ENCODE measurements around the gene KIF3A.

KIF3A gene

DNA sequence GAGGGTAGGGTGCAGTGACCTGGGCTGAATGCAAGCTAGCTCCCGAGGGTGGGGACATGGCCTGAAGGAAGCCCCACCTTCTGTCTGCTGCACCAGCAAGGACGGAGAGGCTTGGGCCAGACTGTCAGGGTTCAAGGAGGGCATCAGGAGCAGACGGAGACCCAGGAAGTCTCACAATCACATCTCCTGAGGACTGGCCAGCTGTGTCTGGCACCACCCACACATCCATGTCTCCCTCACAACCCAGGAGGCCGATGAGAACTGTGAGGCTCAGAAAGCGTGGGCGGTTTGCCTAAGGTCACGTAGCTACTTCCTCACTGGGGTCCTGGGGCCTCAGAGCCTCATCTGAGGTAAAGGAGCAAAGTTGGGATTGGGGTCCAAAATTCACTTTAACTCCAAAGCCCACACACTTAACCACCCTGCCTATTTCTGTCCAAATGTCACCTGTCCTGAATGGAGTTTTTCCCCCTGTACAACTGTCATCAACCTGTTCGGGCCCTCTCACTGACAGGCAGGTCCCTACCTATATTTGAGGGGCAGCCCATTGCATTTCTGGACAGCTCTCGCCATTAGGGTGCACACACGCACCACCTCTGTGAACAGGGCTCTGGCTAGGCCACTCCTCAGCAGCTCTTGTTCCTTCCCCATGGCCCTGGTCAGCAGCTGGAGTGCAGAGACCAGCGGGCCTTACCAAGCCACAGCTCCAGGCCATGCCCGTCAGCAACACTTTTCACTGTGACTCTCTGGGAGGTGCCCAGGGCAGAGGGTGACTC lies 75.9 kb downstream of the KIF3A start:
- DNase-seq = no peak

DNA sequence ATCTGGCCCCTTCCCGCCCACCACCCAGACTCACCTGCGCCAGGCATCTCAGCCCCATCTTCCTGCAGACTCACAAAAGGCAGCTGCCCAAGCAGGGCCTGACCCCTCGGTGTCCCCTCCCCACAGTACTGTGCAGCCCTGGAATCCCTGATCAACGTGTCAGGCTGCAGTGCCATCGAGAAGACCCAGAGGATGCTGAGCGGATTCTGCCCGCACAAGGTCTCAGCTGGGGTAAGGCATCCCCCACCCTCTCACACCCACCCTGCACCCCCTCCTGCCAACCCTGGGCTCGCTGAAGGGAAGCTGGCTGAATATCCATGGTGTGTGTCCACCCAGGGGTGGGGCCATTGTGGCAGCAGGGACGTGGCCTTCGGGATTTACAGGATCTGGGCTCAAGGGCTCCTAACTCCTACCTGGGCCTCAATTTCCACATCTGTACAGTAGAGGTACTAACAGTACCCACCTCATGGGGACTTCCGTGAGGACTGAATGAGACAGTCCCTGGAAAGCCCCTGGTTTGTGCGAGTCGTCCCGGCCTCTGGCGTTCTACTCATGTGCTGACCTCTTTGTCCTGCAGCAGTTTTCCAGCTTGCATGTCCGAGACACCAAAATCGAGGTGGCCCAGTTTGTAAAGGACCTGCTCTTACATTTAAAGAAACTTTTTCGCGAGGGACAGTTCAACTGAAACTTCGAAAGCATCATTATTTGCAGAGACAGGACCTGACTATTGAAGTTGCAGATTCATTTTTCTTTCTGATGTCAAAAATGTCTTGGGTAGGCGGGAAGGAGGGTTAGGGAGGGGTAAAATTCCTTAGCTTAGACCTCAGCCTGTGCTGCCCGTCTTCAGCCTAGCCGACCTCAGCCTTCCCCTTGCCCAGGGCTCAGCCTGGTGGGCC lies 77.5 kb downstream of the KIF3A start:
- no peak for DNase-seq

DNA sequence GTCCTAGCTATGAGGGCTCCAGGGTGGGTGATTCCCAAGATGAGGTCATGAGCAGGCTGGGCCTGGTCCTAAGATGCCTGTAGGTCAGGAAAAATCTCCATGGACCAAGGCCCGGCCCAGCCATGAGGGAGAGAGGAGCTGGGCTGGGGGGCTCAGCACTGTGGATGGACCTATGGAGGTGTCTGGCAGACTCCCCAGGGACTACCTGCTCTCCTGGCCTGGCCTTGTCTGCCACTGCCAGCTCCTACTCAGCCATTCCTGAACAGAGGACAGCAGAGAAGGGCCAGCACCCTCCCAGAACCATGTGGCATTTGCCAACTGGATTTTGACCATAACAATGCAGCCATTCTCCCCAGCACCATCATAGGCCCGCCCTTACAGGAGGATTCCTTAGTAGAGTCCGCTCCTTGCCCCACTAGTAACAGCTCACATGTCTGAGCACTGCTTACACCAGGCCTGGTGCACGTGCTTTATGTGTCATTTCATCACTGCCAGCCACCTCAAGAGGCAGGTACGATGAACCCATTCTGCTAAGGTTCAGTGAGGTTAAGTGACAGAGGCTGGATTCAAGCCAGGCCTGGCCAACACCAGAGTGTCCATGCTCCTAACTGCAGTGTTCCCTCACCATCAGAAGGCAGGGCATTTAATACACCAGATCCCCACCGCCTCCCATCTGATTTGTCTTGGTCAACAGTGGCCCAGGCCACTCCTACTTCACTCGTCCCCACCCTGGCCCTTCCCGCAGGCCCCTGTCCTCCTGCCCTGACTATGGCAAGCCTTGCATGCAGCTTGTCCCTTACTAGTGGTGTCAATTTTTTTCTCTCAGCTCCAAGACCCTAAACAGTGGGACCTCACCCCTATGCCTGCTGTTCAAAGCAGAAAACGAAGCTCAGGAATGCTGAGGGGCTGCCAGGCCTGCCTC lies 78.7 kb downstream of the KIF3A start:
- no peak for DNase-seq

DNA sequence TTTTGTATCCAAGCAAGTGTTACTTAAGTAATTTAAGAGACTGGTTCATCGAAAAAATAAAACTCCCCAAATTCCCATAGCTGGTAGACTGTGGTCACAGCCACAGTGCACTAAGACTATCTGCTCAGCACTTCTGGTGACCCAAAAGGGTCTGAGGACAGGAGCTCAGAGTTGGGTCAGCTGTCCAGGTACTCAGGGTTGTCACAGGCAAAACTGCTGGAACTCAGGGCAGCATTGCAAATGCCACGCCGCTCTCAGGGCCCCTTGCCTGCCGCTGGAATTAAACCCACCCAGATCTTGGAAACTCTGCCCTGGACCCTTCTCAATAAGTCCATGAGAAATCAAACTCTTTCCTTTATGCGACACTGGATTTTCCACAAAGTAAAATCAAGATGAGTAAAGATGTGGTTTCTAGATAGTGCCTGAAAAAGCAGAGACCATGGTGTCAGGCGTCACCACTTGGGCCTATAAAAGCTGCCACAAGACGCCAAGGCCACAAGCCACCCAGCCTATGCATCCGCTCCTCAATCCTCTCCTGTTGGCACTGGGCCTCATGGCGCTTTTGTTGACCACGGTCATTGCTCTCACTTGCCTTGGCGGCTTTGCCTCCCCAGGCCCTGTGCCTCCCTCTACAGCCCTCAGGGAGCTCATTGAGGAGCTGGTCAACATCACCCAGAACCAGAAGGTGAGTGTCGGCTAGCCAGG lies 79.5 kb downstream of the KIF3A start, which contains the start of gene IL13:
IL13 (plus strand) TSS at position 498 of the 705 bp plus-strand sequence; CDS start at position 512, 14 bp downstream.
- no peak for DNase-seq

DNA sequence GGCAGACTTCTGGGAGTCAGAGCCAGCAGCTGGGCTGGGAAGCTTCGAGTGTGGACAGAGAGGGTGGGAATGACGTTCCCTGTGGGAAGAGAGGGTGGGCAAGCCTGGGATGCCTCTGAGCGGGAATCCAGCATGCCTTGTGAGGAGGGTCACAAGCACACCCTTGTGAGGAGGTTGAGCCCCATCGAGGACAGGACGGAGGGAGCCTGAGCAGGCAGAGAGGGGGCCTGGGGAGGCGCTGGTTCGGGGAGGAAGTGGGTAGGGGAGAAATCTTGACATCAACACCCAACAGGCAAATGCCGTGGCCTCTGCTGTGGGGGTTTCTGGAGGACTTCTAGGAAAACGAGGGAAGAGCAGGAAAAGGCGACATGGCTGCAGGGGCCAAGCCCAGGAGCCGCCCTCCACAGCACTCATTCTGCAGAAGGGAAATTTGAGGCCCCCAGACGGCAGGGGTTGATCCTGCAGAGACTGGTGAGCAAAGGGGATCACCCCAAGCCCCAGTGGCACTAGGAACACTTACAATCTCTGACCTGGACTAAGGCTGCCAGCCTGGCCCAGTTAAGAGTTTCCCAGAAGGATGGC lies 80.5 kb downstream of the KIF3A start:
- DNase-seq = no peak

DNA sequence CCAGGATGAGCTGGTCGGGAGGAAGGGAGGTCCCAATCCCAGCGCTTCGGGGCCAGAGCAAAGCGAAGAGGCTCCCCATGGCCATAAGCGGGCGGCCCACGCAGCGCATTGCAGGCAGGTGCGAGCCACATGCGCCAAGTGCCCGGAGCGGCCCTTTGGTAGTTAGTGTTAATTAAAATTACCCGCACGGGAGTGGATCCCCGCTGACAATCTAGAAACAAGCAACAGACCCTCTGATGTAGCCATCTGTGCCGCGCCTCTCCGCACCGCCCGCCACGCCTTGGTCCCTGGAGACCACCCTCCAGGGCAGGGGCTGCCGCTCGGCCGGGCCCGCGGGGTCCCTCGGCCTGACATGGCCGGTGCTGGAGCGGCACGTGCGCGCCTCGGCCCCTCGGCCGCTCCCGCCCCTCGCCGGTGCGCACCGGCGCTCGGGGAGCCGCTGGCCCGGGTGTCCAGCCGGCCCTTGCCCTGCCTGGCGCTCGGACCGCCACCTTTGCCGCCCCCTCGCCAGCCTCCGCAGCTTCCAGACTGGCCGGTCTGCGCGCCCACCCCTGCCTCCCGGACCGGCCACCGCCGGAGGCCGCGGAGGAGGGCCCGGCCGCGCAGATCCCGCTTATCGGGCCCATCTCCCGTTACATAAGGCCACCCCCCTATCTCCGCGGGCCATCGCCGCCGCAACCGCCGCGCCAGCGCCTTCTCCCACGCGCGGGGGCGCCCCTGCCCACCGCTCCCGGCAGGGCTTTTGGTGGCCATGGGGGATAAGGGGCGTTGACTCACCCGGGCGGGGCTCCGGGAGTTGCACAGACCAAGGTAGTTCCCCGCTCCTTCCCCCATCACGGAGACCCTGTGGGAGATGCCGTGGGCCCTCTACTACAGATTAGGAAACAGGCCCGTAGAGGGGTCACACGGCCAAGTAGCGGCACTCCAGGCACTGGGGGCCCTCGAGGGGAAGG lies 81.2 kb downstream of the KIF3A start:
- peak; percentile 43 for DNase-seq

DNA sequence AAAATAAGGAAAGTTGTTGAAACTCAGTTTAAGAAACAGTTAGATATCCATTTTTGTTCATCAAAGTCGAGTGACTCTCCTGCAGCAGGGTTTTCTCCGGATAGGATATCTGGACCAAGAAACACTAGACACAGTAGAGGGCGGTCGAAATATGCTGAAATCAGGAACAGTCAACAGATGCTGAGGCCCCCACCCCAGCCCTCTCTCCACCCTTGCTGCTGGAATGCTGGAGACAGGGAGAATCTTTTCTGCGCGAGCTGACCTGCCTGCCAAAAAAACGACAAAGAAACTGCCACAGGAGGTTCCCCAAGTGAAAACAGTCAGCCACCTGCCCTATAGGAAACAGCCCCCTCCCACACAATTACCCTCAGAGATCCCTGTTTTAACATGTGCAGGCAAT lies 83.6 kb downstream of the KIF3A start:
- no peak for DNase-seq

DNA sequence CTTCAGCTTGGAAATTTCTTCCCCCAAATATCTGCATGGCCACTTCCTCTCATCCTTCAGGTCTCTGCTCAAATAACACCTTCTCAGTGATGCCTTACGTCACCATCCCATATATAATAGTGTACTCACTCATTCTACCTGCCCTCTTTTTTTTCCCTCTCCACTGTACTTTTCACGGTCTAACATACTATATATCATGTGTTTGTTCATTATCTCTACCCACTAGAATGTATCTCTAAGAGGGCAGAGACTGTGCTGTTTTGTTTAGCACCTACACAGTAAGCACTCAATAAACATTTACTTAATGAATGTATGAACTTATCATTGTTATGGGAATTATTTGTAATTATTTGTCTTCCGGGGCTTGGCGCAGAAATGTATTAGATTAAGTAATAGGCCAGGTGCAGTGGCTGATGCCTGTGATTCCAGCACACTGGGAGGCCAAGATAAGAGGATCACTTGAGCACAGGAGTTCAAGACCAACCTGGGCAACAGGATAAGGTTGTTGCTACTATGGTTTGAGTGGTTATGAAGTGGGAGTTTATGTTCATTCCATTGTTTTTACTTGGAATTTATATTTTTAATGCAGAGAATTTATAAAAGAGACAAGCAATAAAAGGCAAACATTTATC lies 85.4 kb downstream of the KIF3A start:
- no peak for DNase-seq

DNA sequence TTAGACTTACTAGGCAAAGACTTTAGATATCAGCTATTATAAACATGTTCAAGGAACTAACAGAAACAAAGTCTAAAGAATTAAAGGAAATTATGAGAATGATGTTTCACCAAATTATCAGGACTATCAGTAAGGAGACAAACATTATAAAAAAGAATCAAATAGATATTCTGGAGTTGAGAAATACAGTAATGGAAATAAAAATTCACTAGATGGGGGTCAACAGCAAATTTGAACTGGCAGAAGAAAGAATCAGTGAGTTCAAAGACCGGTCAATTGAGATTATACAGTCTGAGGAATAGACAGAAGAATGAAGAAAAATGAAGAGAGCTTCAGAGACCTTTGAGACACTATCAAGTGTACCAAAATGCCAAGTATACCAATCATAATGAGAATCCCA lies 89.0 kb downstream of the KIF3A start:
- no peak for DNase-seq

DNA sequence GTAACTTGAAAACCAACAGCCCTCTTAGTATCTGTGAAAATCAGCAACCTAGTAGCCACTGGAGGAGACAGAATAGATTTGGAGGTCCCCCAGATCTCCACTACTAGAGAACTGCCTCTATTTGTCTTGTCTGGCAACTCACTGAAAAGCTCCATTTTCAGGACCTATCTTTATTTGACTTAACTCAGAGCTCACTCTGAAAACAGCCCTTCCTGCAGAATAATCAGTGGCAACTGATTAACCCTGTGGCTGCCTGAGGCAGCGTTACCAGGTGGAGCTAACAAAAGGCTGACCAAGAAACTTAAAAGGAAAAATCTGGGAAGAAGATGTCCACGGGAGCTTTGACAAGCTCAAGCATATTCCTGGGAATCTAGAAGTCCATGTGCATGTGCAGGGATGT lies 89.9 kb downstream of the KIF3A start:
- DNase-seq = no peak

DNA sequence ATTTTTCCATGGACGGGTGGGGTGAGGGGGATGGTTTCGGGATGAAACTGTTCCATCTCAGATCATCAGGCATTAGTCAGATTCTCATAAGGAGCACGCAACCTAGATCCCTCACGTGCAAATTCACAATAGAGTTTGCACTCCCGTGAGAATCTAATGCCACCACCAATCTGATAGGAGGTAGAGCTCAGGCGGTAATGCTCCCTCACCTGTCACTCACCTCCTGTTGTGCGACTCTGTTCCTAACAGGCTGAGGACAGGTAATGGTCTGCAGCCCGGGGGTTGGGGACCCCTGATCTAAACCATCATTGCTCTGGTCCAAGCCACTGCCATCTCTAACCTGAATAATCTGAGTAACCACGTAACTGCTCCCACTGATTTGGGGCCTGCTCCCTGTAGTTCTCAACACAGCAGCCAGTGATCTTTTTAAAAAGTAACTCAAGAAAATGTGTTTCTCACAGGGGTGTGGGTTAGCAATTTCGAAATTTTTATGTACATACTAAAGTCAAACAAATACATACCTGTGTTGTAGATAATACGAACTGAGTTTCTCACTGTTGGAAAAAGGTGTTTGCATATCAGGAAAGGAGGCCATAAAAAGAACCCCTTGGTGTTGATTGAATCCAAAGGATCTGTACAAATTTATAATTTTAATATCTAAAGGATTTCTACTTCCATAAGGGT lies 90.6 kb downstream of the KIF3A start:
- DNase-seq = no peak

DNA sequence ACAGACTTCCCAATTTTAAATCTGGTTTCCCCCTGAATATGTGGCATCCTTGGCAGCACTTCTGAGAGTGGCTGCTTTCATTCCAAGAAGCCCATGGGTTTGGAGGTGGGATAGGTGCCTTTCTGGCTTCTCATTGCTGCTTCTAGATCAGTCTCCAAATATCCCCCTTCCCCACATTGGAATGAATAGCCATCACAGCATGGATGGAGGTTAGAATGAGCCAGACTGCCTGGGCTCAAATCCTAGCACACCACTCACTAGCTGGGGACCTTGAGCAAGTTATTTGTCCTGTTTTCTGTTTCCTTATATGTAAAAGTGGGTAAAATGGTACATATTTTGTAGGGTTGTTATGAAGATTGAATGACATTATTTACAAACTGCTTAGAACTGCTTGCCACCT lies 93.2 kb downstream of the KIF3A start:
- no peak for DNase-seq
